HG02884 (cell line): Measurements from ENCODE around the gene MEGF8.
A peak's percentile ranks its signal among the peaks of the same experiment; 100 is the strongest.

Experiments used
- ATAC-seq: cut with Tn5 transposase; IDR thresholded peaks from one replicate; pipeline ENCODE4 v1.9.1; 2021; ENCODE audit warnings: mild to moderate bottlenecking, moderate library complexity; ENCODE audit not compliant: unreplicated experiment

Gene MEGF8

DNA sequence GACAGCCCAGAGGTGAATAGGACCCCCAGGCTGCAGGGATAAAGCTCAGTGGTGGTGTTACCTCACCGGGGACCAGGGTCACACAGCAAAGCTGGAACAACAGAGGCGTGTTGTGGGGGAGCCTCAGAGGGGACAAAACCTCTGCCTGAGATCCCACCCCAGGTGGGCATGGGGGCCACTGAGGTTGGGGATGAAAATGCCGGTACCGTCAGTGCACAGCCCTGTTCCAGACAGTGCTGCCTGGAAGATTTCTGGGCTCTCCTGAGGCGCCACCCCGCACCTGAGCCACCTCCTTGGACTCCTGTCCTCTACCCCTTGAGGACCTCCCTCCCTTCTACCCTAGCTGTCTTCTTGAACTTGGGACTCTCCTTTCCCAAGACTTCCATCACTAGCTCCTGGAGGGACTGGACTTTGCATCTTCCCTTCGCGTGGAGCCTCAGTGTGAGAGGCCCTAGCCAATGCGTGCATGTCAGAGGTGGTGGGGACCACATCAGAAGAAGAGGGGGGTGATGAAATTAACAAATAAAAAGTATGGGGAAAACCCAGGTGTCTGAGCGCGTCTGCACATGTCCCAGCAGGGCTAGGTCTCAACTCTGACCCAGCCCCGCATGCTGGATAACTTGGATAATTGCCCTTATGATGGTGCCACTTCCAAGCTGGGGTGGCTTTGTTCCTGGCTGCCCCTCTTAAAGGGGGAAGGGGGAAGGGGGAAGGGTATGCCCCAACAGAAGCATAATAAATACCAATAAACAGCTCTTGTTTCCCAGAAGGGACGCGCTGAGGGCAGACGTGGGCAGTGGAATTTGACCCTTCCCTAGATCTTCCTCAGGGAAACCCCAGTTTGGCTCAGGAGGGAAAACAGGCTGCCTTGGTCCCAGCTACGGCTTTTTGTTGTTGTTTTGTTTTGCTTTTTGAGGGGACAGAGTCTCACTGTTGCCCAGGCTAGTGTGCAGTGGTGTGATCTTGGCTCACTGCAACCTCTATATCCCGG, 53.1 kb downstream of the MEGF8 start:
- no peak for ATAC-seq

- no peak for ATAC-seq
These were observed 54.7 kb downstream of the MEGF8 start for GRCh38 chr19:42380155-42380554.

DNA sequence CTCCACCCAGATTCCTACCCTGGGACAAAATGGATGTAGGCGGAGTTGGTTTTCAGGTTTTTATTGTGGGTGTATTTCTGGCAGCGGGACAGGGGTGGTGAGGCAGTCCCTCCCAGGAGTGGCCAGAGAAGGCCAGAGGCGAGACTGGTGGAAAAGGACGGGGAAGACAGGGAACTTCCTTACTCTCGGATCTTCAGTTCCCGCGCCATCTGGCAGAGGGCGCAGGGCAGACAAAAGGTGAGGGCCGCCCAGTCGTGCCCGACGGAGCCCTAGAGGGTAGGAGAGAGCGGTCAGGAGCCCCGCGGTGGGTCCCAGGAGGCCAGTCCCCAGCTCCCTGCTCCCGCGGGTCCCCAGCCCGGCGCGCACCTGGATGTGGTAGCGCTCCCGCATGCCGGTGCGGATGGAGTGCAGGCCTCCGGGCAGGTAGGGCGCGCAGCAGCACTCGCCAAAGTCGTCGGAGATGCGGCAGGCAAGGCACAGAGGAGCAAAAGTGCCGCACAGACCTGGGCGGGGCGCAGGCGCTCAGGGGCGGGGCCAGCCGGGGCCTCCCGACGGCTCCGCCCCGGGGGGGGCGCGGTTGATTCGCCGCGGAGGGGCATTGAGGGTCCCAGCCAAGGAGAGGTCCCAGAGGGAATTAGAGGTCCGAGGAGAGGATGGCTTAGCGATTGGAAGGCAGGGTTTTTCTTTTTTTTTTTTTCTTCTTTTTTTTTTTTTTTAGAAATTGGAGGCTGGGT, 61.7 kb downstream of the MEGF8 start:
- ATAC-seq: no peak

DNA sequence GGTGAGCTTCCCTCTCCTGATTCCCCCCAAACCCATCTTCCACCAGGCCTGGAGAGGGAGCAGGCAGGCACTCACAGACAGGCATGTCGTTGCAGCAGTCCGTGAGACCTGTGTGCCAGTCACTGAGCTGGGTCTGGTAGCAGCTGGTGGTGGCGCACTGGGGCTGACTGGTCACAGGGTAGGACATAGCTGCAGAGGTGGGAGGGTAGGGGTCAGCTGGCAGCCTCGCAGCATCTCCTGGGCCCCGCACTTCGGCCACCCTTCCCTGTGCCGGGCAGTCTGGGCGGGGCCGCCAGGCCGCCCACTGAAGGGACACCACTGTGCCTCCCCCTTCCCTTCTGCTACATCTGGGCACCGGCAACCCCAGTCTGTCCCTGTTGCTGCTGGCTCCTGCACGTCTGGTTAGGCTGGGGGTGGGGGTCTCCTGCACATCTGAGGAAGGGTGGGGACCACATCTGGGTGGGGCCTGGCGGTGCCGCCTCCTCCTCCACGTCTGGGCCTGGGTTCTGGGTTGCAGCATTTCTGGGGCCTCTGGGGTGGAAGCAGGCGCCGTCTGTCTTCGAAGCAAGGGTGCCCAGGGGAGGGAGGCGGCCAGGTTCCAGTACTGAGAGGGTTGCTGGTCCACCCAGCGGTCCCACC, 63.5 kb downstream of the MEGF8 start:
- no peak for ATAC-seq

DNA sequence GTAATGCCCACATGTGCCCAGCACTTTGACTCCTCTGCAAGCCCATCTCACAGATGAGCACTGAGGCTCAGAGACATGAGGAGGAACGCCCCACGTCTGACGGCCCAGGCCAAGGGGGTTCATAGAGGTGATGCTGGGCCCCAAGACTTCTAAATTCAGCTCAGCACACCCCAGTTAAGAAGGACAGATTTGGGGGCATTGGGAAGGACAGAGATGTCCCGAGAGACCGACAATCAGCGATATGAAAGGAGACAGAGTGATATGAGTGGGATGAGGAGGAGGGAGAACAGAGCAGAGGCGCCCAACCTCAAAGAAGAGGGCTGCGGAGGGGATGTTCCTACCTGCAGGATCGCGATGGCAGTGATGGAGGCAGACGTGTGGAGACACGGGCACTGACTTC, 64.5 kb downstream of the MEGF8 start, which contains the start of gene CNFN:
TSS of gene CNFN (minus strand) at position 399 of the 400 bp plus-strand sequence. CDS start 1,260 bp downstream, outside the sequence.
- ATAC-seq: no peak

GRCh38 chr19:42392165-42392564, 66.7 kb downstream of the MEGF8 start:
- ATAC-seq: no peak

GRCh38 chr19:42394751-42395150, 69.3 kb downstream of the MEGF8 start:
- no peak for ATAC-seq

- peak; percentile 94 for ATAC-seq
These were observed 71.2 kb downstream of the MEGF8 start for GRCh38 chr19:42396381-42397262.

- ATAC-seq: no peak
These were observed 72.1 kb downstream of the MEGF8 start for GRCh38 chr19:42397263-42398166.

DNA sequence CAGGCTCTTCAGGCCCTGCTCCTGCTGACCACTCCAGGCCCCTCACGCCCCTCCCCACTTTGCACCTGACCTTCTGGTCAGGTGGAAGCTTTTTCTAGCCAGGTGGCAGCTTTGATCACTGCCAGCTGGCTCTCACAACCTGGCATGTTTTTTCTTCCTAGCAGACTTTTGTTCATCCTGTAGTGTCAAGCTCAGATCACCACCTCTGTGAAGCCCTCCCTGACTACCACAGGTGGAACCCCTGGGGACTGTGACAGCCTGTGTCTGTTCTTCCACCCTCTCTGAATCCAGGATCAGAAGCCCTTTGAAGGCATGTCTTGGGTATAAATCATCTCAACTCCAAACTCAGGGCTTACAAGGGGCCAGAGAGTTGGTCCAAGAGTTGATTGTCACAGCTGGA, 75.0 kb downstream of the MEGF8 start:
- no peak for ATAC-seq

DNA sequence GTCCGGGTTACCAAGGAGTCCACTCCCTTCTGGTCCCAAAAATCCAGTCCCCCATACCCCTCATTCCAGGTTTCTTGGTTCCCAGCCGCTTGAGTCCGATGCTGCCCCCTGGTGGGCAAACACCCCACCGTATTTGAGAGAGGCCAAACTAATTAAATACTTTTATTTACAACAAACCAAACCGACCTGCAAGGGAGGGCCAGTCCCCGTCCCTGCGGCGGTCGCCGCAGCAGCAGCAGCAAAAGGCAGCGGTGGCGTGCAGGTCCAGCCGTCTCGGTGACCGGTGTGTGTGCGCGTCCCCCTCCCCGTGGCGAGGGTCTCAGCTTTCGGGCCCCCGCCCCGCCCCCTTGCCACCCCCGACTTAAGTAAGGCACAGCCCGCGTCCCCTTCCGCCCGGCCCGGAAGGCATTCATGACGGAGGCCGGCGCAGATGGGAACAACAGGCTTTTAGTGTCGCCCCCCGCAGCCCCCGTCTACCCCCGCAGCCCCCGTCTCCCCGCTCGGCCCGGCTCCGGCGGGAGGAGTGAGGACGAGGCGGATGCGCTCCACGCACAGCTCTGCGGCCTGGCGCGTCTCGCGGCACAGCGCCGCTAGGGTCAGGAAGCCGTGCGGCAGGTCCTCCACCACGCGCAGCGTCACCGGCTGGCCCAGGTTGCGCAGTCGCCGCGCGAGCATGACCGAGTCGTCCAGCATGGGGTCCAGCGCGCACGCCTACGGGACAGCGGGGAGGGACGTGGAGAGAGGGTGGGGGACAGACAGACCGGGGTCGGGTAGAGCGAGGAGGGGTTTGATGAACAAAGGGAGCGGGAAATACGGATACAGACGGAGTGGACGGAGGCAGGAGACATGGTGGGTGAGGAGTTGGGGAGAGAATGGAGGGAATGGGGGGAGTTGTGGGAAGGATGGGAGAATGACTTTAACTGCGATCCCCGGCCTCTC, 76.2 kb downstream of the MEGF8 start:
- ATAC-seq: no peak

- ATAC-seq: no peak
These were observed 77.1 kb downstream of the MEGF8 start for GRCh38 chr19:42402376-42403116.

DNA sequence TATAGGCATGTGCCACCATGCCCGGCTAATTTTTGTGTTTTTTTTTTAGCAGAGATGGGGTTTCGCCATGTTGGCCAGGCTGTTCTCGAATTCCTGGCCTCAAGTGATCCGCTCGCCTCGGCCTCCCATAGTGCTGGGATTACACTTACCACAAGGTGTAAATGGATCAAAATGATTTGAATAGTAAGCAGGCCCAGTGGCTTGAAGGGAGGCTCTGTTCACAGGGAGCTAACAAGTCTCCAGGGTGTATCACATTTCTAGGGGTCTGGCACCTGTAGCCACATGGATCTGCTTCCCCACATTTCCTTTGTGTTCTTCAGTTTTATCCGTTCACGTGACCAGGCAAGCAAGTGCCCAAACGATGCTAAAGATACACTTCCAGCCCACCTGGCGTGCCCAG, 78.2 kb downstream of the MEGF8 start:
- ATAC-seq: no peak

GRCh38 chr19:42406111-42406510, 80.7 kb downstream of the MEGF8 start:
- no peak for ATAC-seq

GRCh38 chr19:42407085-42407815, 81.8 kb downstream of the MEGF8 start:
- ATAC-seq: no peak

- ATAC-seq: no peak
These were observed 82.4 kb downstream of the MEGF8 start for GRCh38 chr19:42407816-42408175.

GRCh38 chr19:42409477-42409876, 84.0 kb downstream of the MEGF8 start:
- no peak for ATAC-seq
